ENCODE measurements around the gene CERS4.
A peak's percentile ranks its signal among the peaks of the same experiment; 100 is the strongest.

- no peak for TF ChIP-seq POLR2A (IDR thresholded peaks at IDR 0.05; ENCODE audit: extremely low read depth, insufficient read length)
- TF ChIP-seq, protein P1, sequence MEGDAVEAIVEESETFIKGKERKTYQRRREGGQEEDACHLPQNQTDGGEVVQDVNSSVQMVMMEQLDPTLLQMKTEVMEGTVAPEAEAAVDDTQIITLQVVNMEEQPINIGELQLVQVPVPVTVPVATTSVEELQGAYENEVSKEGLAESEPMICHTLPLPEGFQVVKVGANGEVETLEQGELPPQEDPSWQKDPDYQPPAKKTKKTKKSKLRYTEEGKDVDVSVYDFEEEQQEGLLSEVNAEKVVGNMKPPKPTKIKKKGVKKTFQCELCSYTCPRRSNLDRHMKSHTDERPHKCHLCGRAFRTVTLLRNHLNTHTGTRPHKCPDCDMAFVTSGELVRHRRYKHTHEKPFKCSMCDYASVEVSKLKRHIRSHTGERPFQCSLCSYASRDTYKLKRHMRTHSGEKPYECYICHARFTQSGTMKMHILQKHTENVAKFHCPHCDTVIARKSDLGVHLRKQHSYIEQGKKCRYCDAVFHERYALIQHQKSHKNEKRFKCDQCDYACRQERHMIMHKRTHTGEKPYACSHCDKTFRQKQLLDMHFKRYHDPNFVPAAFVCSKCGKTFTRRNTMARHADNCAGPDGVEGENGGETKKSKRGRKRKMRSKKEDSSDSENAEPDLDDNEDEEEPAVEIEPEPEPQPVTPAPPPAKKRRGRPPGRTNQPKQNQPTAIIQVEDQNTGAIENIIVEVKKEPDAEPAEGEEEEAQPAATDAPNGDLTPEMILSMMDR (IDR thresholded peaks at IDR 0.05; ENCODE audit: low read depth, low read length), result peak; percentile 31
- TF ChIP-seq, protein P2, sequence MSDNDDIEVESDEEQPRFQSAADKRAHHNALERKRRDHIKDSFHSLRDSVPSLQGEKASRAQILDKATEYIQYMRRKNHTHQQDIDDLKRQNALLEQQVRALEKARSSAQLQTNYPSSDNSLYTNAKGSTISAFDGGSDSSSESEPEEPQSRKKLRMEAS (IDR thresholded peaks at IDR 0.05; ENCODE audit: low read depth, low read length), result no peak
- TF ChIP-seq MYC (IDR thresholded peaks at IDR 0.05; ENCODE audit: low read depth, low read length), result no peak
Measured at GRCh38 chr19:8244442-8244841, 35.3 kb downstream of the CERS4 start.

Measured in NB4 (cell line).